SK-MEL-5 (cell line): ENCODE data around the gene CDK5. TPM values are rescaled to one million over a fixed set of nuclear protein-coding genes. Genes with fewer than 3 reads are reported as not detected.

Experiments
- DNase-seq: peaks from one replicate; pipeline ENCODE4 v3.0.0-alpha.2; 2016; ENCODE audit warnings: low read depth, low spot score
- in situ Hi-C: cut with HindIII; loops from 2 replicates; pipeline ENCODE4 v1.10.0; 2016; ENCODE audit warnings: low sequenced_read_pairs, high pct_unique_total_duplicates, low pct_unique_long_range_greater_than_20kb
- total RNA-seq: library from RNA; depleted of rRNA; stranded (reverse); fragments of >200 nt; shearing (Covaris generic); gene quantifications from 2 replicates; pipeline ENCODE4 v1.2.3, GENCODE V29; 2014

Gene CDK5
- total RNA-seq, 1 experiment from 2014 or later, result 80.8 TPM

- in situ Hi-C loops, result no loop called here
- peak; percentile 99 for DNase-seq
These were observed 31.4 kb upstream of the CDK5 start for GRCh38 chr7:151088856-151089699.

DNA sequence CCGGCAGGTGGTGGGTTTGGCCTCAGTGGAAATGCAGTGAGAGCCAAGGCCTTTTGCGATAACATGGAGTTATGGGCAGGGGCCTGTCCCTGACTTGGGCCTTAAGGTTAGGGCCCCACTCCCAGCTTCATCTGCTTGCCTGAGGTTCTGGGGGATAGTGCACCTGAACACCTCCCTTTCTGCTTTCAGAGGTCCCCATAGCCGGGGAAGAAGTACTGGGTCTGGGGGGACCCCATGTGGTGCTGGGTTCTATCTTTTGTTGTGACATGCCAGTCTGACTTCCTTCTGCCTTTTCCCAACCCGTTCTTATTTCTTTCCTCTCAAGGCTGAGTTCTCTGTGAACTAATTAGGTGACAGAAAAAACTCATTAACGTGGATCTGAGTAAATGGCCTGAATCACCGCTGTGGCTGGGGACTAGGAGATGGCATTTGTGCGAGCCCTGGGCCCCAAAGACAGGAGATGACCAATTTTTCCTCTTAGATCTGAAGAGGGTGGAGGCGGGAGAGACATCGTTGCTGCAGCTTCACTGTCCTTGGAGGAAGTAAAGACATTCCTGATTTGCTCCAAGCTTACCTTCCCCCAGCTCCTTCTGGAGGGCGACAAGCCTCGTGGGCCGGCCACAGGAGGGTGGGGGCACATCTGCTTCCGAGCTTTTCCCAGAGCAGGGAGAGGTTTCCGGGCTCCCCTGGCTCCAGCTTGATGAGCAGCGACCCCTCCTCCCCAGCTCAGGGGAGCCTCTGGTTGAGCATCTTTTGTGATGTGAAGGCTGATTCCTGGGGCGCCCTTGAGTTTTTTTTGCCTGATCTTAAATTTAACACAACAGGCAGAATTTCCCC lies 30.5 kb upstream of the CDK5 start:
- in situ Hi-C loops, result no loop called here
- DNase-seq, result peak; percentile 23

DNA sequence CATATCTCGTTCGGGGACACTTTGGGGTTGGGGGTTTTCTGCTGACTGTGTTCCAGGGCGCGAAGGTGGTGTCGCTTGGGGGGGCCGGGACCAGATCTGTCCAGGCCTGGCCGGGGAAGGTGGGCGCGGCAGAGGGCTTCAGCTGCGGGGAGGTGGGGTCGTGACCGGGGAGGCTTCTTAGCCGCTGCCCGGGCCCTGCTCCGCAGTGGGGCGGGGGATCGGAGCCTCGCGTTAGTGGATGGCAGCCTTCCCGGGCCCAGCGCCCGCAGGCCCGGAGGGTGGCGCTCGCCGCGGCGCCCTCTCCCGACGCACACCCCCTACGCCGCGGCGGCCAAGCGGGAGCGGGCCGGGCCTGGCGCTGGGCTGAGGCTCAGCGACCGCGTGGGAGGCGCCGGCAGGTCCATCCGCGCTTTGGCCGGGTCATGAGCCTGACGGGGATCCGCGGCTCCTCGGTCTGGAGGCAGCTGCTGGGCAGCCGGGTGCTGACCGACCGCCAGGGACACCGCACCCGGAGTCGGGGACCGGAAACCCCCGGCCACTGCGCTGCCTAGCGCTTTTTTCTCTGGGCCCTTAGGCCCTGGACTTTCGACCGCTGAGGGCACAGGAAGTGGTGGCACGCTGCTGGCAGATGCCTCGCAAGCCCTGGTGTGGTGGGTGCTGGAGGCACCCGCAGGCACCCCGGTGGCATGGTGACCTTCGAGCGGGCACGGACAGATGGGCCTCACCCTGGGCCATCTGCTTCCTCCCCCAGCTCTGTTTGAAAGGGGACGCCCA lies 29.7 kb upstream of the CDK5 start:
- DNase-seq, result peak; percentile 42
- in situ Hi-C loops, result no loop called here

- DNase-seq, result no peak
- in situ Hi-C loops, result no loop called here
These were observed 29.1 kb upstream of the CDK5 start for GRCh38 chr7:151086802-151087244.

DNA sequence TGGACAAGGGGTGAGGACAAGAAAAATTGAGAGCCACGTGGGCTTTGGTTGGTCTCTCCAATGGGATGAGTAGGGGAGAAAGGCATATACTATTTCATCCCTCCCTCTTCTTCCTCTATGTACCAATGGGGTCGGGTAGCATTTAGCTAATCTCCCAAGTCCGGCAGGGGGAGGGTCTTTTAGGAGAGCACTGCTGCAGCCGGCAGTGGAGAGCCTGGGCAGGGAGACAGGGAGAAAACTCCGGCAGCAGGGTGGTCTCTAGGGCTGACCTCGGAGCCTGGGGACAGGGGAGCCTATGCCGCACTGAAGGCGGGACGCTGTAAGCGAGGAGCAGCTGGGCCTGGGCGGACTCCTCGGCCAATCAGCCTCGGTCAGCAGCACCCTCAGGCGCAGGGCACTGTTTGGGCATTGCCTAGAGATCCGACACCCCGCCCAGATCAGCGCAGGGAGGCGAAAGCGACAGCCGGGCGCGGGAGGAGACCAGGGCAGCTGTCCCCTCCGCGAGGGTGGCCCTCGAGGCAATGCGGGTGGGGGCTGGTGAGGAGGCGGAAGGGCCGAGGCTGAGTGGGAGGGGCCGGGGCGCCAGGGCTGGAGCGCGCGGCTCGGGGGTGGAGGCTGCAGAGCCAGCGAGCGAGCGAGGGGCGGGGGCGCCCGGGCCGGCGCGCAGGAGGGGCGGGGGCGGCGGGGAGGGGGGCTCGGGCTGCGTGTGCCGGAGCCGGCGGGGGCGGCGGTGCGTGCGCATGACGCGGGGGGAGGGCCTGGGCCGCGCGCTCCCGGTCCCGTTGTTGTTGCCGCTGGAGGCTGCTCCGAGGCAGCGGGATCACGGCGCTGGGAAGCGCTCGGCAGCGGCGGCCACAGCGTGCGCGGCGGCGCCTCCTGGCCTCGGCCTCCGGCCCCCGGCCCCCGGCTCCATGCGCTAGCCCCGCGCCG lies 28.3 kb upstream of the CDK5 start, which contains the start of gene AGAP3:
Gene AGAP3 (plus strand): TSS at position 785 of the 930 bp plus-strand sequence. CDS start 267 bp downstream, outside the sequence.
- peak; percentile 89 for DNase-seq
- in situ Hi-C loops, result no loop called here

GRCh38 chr7:151085329-151085690 lies 27.6 kb upstream of the CDK5 start:
- in situ Hi-C loops, result no loop called here
- no peak for DNase-seq

- in situ Hi-C loops, result no loop called here
- no peak for DNase-seq
These were observed 26.1 kb upstream of the CDK5 start for GRCh38 chr7:151083824-151084160.

DNA sequence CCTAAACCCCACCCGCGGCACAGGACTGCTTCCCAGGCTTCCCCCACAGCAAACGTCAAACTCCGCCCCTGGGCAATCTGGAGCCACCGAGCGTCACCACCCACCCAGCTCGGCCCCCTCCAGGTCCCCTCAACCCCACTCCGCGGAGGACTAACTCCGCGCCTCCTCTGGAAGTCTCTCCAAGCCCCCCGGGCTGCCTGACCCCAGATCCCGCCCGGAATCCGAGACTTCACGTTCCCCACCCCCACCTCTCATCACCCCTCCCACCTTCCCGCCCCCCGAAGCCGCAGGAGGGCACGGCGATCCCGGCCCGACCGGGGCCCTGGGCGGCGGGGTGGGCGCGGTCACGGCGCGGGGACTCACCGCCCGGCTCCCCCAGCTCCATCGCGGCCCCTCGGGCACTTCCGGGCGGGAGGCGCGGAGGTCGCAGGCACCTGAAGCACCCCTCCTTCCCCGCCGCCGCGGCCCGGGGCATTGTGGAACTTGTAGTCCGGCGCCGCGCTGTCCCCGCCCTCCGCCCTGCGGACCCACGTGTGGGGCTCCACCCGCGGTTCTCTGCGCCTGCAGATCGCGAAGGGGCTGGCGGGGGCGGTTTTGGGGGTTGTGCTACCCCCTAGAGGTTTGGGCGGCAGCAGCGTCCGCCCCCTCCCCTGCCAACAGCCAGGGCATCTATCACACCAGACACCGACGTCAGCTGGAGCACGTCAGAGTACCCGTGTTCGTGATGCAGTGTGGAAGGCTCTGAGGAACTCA lies 25.6 kb upstream of the CDK5 start, which contains the start of gene TMUB1:
Gene TMUB1 (minus strand): TSS at position 423 of the 753 bp plus-strand sequence. CDS start 930 bp downstream, outside the sequence.
- in situ Hi-C loops, result no loop called here
- DNase-seq, result peak; percentile 73

DNA sequence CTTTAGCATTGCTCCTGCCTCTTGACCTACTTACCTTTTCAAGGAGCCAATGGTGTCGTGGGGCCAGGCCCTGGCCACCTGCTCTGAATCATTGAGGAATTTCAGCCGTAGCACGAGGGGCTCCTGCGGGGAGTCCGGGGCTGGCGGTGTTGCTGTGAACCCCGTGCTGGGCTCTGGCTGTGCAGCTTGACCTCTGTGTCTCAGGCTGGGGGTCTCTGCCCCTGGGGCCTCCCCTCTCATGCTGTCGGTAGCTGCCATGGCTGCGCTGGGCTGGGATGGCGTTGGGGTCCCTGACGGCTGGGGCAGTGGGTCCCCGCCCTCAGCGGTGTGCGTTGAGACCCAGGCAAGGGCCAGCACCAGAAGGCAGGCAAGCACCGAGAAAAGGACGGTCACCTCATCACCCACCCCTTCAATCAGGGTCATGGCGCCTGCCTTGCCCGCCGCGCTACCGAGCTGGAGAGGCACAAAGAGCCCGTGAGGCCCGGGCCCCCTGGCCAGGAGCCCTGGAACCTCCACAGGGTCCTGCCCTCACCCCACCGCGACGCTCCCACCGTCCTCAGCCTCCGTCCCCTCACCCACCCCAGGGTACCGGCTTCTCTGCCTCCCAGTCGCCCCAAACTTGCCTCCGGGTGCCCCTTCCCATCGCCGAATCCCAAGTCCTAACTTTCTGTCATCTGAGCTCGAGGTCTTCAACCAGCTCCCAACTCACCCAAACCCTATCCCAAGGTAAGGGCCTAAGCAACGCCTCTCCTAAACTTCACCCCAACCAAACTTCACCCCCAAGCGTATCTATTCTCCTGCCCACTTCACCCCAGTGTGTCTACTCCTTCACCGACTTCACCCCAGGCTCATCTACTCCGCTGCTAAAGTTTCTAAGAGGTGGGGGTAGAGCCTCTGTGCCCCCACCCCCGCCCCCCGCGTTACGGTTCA lies 24.7 kb upstream of the CDK5 start:
- in situ Hi-C loops, result no loop called here

GRCh38 chr7:151081170-151082101 lies 23.7 kb upstream of the CDK5 start:
- no peak for DNase-seq
- in situ Hi-C loops, result no loop called here

More for the DNA sequence above, 24.7 kb upstream of the CDK5 start:
- DNase-seq, result no peak

DNA sequence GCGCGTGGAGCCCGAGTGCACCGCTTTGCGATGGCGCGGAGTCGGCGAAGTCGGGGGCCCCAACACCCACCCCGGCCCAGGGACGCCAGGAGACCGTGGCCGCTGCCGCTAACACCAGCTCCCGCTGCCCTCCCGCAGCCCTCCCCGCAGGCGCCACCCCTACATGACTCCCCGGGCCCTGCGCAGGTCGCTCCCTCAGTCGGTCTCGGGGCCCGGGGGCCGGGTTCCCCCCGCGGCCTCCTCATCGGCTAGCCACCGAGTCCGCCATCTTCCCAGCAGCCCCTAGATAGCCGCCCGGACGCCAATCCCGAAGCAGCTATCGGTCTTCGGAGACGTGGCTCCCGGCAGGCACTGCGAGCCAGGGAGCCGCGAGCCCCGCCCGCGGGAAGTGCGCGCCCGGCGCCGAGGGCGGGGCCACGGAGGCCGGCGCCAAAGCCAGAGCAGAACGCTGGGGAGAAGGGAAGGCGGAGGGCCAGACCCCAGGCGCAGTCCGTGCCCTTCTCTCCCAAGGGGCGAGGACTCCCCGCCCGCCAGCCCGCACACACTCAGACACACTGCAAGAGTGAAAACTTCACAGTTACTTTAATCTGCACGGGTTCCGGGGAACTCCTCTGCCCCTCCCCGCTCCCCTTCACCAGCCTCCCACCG lies 22.9 kb upstream of the CDK5 start, which contains the start of gene FASTK:
Gene FASTK (minus strand): TSS at position 288 of the 648 bp plus-strand sequence. CDS start 43 bp downstream, at position 245.
- in situ Hi-C loops, result no loop called here
- peak; percentile 95 for DNase-seq

DNA sequence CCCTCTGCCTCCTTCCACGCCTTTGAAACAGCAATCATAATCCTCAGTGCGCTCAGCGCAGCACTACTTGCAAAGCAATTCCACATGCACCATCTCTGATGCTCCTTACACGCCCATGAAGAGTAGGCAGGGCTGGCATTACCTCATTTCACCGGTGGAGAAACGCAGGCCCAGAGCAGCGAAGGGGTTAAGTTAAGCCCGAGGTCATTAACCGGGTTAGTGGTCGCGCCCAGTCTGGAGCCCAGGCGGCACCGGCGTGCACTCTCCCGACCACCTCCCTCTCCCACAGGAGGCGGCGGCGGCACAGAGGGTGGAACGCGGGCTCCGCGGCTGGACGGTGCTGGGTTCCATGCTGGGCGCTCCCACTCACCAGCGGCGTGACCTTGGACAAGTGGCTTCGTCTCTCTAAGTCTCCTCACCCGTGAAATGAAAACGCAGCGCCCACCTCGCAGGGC lies 22.4 kb upstream of the CDK5 start:
- in situ Hi-C loops, result no loop called here
- no peak for DNase-seq

DNA sequence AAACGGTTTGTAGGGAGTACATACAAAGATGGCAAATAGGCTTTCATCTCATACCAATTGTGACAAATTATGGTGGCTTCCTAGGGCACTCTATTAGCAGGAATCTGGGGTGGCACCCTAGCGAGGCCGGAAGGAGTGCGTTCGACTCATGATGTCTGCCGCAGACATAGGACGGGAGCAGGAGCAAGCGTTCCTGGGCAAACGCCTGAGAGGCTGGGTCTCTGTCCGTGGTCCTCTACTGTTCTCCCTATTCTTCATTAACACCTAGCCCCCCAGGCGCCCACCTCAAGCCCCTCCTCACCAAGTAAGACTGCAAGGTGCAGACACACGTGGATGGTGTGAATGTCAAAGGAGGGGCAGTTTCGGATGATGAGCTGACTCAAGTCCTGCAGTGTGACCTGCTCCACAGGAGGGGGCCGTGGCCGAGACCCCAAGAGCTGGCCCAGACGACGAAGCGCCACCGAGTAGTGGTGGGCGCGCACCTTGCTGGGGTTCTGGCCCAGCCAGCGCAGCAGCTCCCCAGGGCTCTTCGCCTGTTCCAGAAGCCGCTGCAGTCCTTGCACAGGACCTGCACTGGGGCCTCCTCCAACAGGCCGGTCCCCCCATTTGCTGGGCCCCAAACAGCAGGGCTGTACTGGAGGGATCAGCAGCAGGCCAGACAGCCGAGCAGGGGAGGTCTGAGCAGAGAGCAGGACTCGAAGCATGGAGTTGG lies 21.7 kb upstream of the CDK5 start:
- DNase-seq, result no peak
- in situ Hi-C loops, result no loop called here
